ENCODE data around the gene IL9. TPM values are rescaled to one million over a fixed set of nuclear protein-coding genes. Genes with fewer than 3 reads are reported as not detected.
A peak's percentile ranks its signal among the peaks of the same experiment; 100 is the strongest.

IL9 gene
- total RNA-seq (2014; rRNA removed; shearing (Covaris generic)), result not detected in 2 replicates
- not detected in 2 replicates for polyA plus RNA-seq (2014; cell fraction: nucleus; rRNA removed)

DNA sequence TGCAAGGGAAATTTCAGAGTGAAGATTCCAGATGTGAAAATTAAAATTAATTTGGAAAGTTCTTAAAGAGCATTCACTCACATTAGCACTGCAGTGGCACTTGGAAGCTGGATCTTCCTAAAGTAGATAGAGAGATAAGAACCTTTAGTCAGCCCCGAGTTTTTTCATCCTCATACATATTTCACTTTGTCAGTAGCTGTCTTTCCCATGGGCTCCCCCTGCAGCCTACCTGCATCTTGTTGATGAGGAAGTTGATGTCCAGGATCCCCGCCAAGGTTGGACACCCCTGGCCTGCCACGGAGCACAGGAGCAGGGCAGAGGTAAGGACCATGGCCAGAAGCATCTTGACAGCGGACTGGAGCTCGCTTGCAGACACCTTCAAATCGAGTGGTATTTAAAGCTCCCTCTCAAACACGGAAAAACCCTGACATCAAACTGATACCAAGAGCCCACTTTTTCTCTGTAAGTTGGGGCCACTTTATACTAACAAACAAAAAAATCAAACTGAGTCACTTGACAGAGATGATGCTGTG lies at the start of gene IL9:
TSS of gene IL9 (minus strand) at position 368 of the 533 bp plus-strand sequence. CDS start at position 343, 25 bp downstream.
- DNase-seq (ENCODE audit: extremely low read depth, low read depth), result no peak

DNA sequence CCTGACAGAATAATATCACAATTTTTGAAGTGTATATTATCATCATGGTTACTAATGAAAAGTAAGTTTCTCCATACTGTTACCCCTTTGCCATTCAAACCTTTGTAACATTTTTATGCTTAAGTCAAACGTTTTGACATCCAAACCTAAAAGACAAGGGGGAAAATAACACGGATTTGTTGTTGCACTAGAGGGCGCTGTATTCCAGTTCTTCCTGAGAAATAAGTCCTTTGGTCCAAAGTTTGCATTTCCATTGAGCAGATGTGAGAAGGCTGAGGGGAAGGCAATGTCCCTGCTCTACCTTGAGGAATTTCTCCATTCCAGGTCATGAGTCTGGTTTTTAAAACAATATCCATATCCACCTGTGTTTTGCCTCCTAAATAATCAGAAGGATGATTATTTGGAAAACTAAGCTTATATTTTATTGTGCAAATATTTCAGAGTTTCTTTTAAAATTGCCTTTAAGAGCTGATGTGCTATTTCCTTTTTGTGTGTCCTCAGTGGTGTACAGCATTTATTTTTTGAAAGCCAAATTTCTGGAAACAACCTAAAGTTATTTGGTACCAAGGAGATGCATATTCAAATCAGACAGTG lies 49.4 kb upstream of the IL9 start:
- DNase-seq (ENCODE audit: extremely low read depth, low read depth), result peak; percentile 89

DNA sequence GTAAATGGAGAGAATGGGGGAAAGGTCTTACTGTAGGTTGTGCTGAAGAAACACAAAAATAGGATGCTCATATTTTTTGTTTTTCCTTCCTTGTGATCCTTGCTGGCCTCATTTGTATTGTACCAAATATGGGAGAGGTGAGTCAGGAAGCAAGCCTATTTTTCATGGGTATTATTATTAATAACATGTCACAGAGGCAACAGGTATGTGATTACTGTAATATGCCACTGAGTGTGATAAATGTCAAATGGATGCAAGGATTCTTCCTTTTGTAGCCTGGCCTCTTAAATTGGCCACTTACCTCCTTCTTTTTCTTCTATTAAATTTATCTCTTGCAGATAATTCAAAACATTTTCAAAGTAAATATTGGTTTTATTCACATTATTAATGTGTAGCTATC lies 48.9 kb upstream of the IL9 start:
- no peak for DNase-seq (ENCODE audit: extremely low read depth, low read depth)

DNA sequence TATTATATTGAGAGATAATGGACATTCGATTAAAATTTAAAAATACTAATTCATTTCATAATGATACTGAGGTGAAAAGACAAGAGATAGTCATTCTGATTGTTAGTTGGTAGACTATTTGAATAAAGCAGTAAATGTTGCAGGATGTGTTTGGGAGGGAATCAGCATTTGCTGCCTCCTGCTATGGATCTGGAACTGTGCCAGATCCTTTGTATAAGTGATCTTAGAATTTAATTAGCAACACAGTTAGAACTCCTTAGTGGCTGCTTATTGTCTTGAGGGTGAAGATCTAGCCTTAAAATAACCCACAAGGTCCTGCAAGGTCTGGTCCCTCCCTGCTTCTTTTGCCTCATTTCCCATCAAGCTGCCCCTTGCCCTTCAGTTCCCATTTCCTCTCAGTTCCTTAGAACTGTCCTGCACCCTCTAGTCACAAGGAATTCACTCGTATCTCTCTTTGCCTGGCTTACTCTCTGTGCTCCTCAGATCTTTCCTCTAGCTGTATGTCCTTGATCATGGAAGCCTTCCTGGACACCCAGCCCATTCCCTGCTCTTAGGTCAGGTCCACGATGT lies 46.6 kb upstream of the IL9 start:
- no peak for DNase-seq (ENCODE audit: extremely low read depth, low read depth)

DNA sequence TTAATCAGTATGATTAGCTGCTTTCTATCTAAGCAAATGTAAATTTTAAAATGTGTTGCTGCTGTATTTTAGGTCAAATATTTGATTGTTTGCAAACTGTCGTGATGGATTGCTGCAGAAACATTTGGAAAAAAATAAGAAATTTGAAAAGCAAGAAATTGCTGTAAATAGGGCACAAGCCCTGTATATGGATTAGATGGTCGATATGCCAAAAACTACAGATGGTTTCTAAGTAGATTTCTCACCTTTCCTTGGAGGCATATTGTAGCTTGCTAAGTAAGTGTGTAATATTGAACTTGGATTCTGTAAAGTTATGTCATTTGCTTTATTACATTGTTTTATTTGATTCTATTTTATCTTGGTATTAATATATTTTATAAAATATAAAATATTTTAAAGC lies 46.1 kb upstream of the IL9 start:
- no peak for DNase-seq (ENCODE audit: extremely low read depth, low read depth)

DNA sequence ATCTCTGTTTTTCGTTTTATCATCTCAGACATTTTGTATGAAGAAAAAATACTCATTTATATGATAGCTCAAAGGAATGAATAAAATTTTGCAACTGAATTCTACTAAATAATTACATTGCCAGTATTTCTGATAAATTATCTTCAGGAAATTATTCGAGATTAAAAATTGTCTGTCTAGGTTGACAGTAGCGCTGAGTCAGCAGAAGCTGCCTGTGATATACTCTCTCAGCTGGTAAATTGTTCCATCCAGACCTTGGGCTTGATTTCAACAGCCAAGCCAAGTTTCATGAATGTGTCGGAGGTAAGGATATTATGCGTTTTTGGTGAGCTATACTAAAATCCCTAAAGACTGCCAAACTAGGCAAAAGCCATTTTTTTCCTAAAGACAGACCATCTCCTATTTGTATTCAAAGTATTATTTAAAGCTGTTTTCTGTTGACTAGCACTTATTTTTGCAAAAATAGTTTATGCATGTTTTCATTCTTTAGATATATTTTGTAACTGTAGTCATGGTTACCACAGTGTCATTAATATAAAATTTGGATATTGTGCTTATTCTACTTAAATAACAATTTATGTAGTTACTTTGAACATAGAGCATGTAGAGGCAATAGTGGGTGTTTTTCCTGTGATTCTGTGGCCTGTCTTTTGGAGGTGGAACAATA lies 41.7 kb upstream of the IL9 start:
- DNase-seq (ENCODE audit: extremely low read depth, low read depth), result no peak

DNA sequence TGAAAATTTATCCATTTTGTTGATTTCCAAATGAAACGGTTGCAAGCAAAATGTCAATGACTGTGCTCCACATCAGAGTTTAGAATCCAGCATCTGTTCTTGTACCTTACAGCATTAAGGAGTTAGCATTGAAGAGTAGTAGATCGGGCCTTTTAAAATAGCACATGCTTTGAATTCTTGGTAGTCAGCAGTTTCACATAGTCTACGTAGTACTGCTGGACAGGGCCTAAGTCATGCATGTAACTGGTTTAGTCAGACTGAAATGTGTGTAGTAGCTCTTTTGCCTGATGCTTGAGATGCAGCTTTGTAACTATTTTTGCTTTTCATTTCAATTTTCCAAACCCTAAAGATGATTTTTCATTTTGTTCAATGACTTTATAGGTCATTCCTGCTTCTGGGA lies 39.3 kb upstream of the IL9 start:
- no peak for DNase-seq (ENCODE audit: extremely low read depth, low read depth)

DNA sequence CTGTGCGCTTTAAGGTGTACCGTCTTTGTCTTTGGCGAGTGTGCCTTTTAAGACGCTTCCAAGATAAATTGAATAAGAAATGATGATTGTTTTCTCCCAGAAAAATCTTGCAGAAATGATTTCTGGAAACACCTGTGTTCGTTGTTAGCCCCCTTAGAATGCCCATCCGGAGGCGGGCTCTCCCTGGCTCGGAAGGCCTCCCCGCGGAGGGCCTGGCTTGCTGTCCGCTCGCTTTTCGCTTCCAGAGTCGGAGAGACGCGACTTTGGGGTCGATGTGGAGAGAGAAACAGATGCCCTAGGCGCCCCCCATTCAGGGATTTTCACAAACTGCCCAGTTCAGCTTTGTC lies 35.3 kb upstream of the IL9 start:
- DNase-seq (ENCODE audit: extremely low read depth, low read depth), result no peak

DNA sequence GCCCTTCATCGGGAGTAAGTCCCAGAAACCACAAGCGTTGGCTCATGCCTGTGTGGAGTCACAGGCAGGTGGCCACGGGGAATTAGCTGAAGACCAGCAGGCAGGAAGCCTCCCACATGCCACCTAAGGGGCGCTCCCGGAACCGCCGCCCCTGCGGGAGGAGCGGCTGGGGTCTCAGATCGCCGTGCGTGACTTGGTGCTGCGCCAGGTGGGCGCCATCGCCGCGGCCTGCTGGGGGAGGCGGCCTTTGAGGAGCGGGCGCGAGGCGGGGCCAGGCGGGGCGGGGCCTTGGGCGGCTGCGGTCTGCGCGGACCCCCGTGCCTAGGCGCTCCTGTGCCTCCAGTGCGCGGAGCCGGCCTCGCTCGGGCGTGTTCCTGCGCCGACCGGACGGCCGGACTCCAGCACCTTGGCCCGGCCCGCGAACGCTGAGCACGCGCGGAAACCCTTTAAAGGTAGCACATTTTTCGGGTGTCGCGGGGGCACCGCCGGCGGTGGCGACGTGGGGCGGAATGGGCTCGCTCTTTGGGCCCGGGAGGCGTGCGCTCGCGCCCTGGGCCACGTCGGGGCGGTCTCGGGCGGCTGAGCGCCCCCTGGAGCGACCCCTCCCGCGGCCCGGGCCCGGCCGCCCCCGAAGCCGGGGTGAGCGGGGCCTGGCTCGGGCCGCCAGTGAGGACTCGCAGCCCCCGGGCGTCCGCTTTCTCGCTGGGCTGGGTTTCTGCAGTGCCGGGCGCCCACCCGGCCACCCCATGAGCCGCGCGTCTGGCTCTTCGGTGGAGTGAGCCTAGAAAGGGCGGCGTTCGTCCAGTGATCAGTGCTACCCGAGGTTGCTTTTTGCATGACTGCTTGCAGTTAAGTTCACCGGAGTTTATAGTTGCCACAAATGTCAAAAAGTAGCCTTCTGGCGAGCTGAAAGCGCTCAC lies 34.6 kb upstream of the IL9 start:
- no peak for DNase-seq (ENCODE audit: extremely low read depth, low read depth)

DNA sequence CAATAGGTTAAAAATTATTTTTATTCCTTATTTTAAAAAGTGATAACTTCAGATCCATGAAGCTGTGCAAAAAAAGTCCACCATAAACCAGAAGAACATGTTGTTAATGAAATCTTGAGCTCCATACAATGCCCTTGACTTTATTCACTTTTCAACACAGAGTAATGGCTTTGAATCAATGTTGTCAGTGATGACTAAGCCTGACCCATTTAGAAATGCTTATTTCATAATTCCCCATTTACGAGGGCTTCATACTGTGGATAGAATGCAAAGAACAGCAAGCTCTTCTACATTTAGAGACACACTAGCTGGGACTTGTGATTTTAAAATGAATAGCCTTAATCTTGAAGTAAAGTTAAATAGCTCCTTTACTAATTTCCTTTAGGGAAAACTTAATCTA lies 25.7 kb upstream of the IL9 start:
- DNase-seq (ENCODE audit: extremely low read depth, low read depth), result peak; percentile 29

DNA sequence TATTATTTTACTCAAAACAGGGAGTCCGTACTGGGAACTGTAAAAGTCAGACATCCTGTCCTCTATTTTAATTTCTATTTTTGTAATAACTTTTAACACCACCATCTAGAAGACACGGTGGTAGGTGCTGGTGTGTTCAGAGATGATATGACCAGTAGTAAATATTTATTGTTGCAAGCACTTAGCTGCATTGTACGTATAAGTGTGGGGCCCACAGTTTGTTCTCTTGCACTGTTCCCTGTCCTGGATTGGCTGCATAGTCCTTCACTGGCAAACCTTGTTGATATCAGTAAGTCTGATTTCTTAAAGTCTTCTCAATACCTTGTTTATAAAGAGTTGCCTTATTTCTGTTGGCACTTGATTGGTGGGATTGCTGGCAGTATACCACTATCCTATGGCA lies 24.6 kb upstream of the IL9 start:
- no peak for DNase-seq (ENCODE audit: extremely low read depth, low read depth)

DNA sequence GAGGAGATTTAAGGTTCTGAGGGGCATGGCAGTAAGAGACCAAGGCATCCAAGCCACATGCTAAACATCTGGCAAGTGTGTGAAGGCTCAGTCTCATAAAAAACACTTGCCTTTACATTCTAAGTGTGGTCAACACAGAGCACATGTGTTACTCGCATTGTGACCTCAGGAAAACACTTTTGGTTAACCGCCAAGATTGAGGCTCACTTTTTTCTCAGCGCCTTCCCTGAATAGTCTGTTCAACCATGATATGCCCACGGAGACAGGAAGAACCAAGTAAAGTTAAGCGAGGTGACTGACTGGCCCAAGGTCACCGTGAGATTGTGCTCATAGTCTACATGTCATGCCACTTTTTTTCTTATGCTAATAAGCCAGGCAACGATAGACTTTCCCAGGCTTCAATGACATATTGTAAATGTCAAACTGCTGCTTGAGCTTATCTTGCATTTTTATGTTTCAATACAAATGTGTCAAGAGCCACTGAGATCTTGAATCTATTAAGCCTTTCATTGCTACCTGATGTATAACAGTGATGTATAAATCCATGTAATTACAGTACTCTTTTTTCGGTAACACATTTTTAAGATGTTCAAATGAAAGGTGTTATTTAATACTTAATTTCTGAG lies 21.1 kb upstream of the IL9 start:
- DNase-seq (ENCODE audit: extremely low read depth, low read depth), result no peak

DNA sequence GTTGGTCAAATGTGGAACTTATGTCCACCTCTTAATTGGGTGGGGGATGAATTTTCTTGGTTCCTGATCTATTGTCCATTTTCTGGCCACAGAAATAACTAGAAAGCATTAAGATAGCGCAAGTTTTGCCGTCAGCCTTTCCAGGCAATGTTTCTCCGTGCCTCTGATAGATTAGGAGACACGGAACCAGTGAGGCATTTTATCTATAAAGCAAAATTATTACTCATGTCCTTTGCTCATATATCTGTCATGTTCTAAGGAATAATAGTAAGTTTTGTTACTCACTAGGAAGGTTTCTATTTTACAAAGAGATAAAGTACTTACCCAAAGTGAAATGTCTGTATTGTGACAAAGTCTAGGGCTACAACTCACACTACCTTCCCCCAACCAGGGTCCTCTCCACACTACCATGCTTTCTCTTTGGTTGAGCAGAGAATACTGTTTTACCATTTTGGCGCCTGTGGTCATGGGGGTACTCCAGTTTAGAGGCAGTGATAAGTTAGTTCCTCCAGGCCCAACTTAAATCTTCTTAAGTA lies 19.9 kb upstream of the IL9 start:
- DNase-seq (ENCODE audit: extremely low read depth, low read depth), result no peak

DNA sequence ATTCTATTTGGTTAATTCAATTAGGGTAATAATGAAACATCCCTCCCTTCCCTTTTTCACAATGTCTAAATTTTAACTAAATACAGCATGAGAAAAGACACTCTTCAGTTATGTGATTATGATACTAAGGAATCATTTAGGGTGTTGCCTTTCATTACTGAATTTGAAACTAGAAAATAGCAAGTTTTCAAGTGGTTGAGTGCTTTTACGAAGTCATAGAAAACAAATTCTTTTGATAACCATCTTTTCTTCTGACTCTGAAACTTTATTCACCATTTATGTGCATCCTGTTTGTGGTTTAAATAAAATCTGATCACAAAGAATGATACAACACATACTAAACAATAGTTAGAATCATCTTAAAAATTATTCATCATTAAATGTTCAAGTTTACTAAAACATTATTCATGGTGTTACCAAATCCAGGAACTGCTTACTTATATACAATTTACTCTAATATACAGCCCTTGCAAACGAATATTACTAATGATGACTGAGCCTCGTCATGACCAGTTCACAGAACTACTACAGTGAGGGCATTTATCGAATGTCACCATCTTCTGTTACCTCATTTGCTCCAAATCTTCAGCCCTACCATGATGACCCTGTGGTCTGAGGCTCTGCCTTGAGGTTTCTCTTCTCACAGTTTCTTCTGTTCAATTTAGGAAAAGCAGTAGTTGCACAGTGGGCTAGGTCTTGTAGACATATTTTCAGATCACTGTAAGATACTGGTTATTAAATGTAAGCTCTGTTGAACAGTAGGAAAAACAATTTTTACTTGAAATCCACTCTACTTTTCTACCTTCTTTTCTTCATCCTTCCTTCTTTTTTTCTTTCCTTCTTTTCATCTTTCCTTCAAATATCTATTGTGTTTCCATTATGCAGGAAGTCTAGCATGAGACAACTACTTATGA lies 18.3 kb upstream of the IL9 start:
- no peak for DNase-seq (ENCODE audit: extremely low read depth, low read depth)

DNA sequence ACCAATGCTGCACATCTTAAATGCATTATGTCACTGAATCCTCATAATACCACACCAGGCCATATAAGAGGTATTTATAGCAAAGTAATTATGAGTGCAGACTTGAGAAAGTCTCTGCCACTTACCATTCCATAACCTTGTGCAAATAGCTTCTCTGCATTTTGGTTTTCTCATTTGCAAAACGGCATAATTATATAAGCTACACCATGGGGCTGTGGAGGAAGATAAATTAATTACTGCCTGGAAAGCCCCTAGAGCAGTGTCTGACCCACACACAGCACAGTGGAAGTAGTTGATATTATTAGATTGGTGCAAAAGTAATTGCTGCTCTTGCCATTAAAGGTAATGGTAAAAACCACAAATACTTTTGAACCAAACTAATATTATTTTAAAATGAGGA lies 9.5 kb upstream of the IL9 start:
- DNase-seq (ENCODE audit: extremely low read depth, low read depth), result no peak

DNA sequence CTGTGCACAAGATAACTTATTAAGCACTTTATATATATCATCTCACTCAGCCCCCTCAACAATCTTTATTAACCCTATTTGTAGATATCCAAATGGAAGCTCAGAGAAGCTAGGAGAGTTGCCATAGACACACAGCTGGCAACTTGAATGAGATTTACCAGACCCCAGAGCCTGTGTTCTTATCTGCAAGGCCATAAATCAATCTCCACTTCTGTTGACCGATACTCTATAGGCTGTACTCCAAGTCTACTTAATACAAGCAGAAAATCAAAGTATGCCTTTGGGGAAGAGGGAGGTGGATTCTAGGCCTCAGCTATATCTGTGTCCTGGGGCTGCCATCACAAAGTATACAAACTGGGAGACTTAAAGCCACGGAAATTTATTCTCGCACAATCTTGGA lies 6.0 kb upstream of the IL9 start:
- DNase-seq (ENCODE audit: extremely low read depth, low read depth), result no peak

DNA sequence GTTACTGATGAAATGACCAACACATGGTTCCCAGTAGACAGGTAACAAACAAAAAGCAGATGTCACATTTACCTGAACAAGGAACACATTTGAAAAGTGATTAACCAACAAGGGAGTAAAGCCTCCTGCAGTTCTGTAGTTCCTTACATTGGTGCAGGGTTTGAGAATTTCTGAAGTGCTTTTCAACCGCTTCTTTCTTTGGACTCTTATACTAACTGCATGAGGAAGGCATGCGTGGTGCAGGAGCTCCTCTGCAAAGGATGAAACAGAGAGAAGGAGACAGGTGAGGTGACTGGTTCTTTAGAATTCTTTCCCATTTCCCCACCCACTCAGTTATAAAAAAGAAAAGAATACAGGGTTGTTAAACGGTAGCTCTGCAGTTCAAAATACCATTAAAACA lies 4.6 kb upstream of the IL9 start:
- DNase-seq (ENCODE audit: extremely low read depth, low read depth), result no peak

DNA sequence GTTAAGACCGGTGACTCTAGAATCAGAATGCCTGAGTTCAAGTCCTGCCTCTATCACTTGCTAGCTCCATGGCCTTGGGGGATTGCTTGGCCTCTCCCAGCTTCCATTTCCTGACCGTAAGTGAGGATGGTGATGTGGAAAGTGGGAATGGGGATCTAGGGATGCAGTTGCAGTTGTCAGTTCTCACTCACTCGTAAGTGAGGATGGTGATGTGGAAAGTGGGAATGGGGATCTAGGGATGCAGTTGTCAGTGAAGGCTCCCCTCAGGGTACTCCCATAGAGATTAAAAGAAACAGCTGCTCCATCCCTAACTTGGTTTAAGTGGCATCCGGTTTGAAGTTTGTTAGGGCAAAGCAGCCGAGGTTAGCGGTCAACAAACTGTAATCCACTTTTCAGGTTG lies 3.0 kb upstream of the IL9 start:
- no peak for DNase-seq (ENCODE audit: extremely low read depth, low read depth)

DNA sequence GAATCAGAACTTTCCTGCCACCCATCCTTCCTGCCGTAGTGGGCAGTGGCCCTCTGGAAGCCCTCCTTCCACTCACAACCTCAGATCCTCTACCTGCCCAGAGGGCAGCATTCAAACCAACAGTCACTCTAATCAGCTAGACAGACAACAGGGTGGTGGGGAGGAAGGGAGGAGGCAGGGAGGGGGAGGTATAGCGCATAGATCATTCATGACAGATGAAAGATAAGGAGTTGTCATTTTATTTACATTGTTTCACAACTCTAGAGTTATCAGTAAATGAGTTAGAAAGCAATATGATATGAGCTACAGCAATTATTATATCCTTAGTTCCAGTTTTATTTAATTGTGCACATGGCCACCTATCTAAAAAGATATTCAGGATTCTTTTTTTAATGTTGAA lies 852 bp downstream of the IL9 start:
- DNase-seq (ENCODE audit: extremely low read depth, low read depth), result no peak
